Stomach (tissue), 9 donors: ENCODE data around the gene TMED9. TPM values are rescaled to one million over a fixed set of nuclear protein-coding genes. Genes with fewer than 3 reads are reported as not detected.

ENCODE experiments used
- DNase-seq, 2 donors: peaks; one replicate each; pipeline versions ENCODE4 v3.0.0 to v3.0.0-alpha.2; 2013 to 2019
- H3K27ac ChIP-seq, 5 donors: fragments of 200-600 bp in 4 of 5; sonication (generic) in 4 of 5; one replicate each; pipeline ENCODE4 v1.5.1; 2013 to 2019; ENCODE audit warnings: mild to moderate bottlenecking in 1 of 5, moderate library complexity in 1 of 5
- H3K27me3 ChIP-seq, 3 donors: fragments of 200-600 bp; sonication (generic); one replicate each; pipeline ENCODE4 v1.5.1; 2017 to 2019; ENCODE audit warnings: mixed run types in 1 of 3
- H3K36me3 ChIP-seq, 4 donors: fragments of 200-600 bp; sonication (generic); 1 replicate in 3 of 4; 2 replicates in 1 of 4; pipeline ENCODE4 v1.5.1; 2016 to 2019
- H3K4me1 ChIP-seq, 4 donors: fragments of 200-600 bp; sonication (generic); one replicate each; pipeline ENCODE4 v1.5.1; 2016 to 2019
- H3K4me3 ChIP-seq, 4 donors: fragments of 200-600 bp; sonication (generic) in 3 of 4; one replicate each; pipeline ENCODE4 v1.5.1; 2016 to 2019; ENCODE audit warnings: mild to moderate bottlenecking in 1 of 4
- H3K9me3 ChIP-seq, 4 donors: fragments of 200-600 bp; sonication (generic); one replicate each; pipeline ENCODE4 v1.5.1; 2016 to 2019
- EP300 ChIP-seq: sonication (generic); formaldehyde crosslinking; IDR thresholded peaks from one replicate; pipeline ENCODE4 v1.6.1; 2017; ENCODE audit warnings: antibody characterized with exemption
- POLR2A ChIP-seq, 4 donors: fragments of 450-650 bp; IDR thresholded peaks; one replicate each; pipeline ENCODE4 v1.6.1; 2016; ENCODE audit warnings: antibody characterized with exemption in 4 of 4, control low read depth in 2 of 4, mild to moderate bottlenecking in 1 of 4, moderate library complexity in 1 of 4
- POLR2AphosphoS5 ChIP-seq, 3 donors: sonication (generic); formaldehyde crosslinking; IDR thresholded peaks; one replicate each; pipeline ENCODE4 v1.6.1; 2016; ENCODE audit warnings: antibody characterized with exemption in 3 of 3
- WGBS, 5 donors: extraction: QIAGEN DNeasy Blood & Tissue Kit in 3 of 5; methylation state at CpG; one replicate each; pipeline versions ENCODE4 v1.1.5 to v1.1.7; 2013 to 2018; 5-methylcytosine and 5-hydroxymethylcytosine counted together
- intact Hi-C: fragments of 100-400 bp; cut with DNase I; formaldehyde crosslinking; loops from one replicate; pipeline ENCODE4 v1.15.1; 2023; ENCODE audit warnings: low total_unique reads
- polyA plus RNA-seq, 3 donors: library from polyadenylated mRNA; stranded (reverse); fragments of 200-250 nt; gene quantifications; one replicate each; pipeline ENCODE4 v1.2.3, GENCODE V29; 2013
- total RNA-seq, 5 donors: library from RNA; depleted of rRNA; stranded (reverse); fragments of >200 nt; gene quantifications; one replicate each; pipeline versions ENCODE4 v1.1.0 to v1.2.3, GENCODE V29; 2014 to 2016
- TF ChIP-seq, protein P1 (sequence below), 7 experiments: fragments of 450-650 bp in 4 of 7; fragments of 200-600 bp in 3 of 7; sonication (generic) in 3 of 7; IDR thresholded peaks; one replicate each; pipeline ENCODE4 v1.5.1; 2016 to 2019; ENCODE audit warnings: antibody characterized with exemption in 7 of 7, control low read depth in 2 of 7, mild to moderate bottlenecking in 1 of 7
- donor health status: healthy with polysubstance abuse.
- donor health status: Bipolar disorder and iron deficiency.
- donor health status: healthy.

The TMED9 gene
- total and polyA plus RNA-seq, 8 donors, result 9.3 to 115 (median 86.5) TPM

DNA sequence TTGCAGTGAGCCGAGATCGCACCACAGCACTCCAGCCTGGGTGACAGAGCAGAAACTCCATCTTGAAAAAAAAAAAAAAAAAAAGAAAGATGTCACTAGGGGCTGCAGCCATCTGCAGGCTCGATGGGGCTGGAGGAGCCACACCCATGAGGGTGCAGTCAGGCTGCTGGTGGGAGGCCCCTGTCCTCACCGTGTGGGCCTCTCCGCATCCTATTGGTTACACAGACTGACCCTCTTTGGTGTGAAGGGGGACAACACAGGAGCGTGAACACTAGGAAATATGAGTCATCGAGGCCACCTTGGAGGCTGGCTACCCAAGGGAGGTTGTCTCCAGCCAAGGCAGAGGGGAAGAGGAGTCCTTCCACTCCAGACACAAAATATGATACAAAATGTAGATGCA lies 23.7 kb upstream of the TMED9 start:
- intact Hi-C loops, result no loop called here
- H3K27ac ChIP-seq, result no peak overlapping the region
- H3K4me1 ChIP-seq, result no peaks in the 10 kb centered on the region
- DNase-seq, result no peak
- H3K9me3 ChIP-seq, result no peaks in the 10 kb centered on the region
- 61 to 74% (median 73%) methylated on average over 7 of the region's 7 CpGs for WGBS, 5 donors
- TF ChIP-seq POLR2A (IDR thresholded peaks at IDR 0.05) (no peak), EP300 (no peak), POLR2AphosphoS5 (IDR thresholded peaks at IDR 0.05) (no peak)
- TF ChIP-seq, protein P1, sequence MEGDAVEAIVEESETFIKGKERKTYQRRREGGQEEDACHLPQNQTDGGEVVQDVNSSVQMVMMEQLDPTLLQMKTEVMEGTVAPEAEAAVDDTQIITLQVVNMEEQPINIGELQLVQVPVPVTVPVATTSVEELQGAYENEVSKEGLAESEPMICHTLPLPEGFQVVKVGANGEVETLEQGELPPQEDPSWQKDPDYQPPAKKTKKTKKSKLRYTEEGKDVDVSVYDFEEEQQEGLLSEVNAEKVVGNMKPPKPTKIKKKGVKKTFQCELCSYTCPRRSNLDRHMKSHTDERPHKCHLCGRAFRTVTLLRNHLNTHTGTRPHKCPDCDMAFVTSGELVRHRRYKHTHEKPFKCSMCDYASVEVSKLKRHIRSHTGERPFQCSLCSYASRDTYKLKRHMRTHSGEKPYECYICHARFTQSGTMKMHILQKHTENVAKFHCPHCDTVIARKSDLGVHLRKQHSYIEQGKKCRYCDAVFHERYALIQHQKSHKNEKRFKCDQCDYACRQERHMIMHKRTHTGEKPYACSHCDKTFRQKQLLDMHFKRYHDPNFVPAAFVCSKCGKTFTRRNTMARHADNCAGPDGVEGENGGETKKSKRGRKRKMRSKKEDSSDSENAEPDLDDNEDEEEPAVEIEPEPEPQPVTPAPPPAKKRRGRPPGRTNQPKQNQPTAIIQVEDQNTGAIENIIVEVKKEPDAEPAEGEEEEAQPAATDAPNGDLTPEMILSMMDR (IDR thresholded peaks at IDR 0.05), result no peak
- no peaks in the 10 kb centered on the region for H3K36me3 ChIP-seq
- H3K27me3 ChIP-seq, result peaks cover 0 to 13% (median 0%) of the 10 kb centered on the region in 3 donors
- no peak overlapping the region for H3K4me3 ChIP-seq

DNA sequence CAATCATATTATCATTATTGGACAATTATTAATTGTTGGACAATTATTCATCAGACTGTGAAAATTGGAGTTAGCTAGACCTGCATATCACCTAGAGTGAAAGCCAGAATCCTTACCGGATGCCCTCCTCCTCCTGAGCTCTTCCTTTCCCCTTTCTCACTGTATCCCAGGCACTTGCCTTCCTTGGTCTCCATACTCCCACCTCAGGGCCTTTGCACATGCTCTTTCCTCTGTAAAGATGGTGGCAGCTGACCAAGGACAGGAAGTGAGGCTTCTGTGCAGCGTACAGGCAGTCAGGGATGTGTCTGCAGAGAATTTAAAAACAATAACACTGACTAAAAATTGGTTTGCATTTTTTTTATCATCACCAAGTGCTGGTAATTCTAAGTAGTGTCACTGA lies 22.1 kb upstream of the TMED9 start:
- 73 to 85% (median 80%) methylated on average over 2 of the region's 2 CpGs for WGBS, 5 donors
- TF ChIP-seq, protein P1 (IDR thresholded peaks at IDR 0.05), result no peak
- no peak for TF ChIP-seq POLR2AphosphoS5 (IDR thresholded peaks at IDR 0.05)
- no peak for TF ChIP-seq POLR2A (IDR thresholded peaks at IDR 0.05)
- TF ChIP-seq EP300, result no peak

DNA sequence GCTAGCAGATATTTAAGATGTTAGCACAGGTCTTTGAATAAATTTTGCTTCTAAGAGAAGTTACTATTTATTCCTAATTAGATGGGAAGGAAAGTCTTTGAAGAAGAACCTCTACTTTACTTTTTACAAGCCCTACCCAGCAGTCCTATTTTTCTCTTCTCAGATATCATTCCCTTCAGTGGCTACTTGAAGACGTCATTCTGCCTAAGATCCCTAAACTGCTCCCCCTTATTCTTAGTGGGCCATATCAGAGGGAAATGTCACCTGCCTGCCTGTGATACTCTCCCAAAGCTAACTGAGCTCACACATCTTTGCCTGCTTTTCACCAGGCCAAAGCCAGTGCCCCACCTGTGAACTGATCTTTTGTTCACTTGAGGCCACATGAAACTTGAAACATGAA lies 16.5 kb upstream of the TMED9 start:
- H3K27ac ChIP-seq, result no peak overlapping the region

More for the DNA sequence above, 22.1 kb upstream of the TMED9 start:
- Histone ChIP-seq H3K27me3 (peaks cover 0 to 13% (median 0%) of the 10 kb centered on the region in 3 donors), H3K27ac (no peak overlapping the region), H3K36me3 (no peaks in the 10 kb centered on the region), H3K9me3 (no peaks in the 10 kb centered on the region), H3K4me3 (no peak overlapping the region), H3K4me1 (no peaks in the 10 kb centered on the region)
- intact Hi-C loops, result no loop called here
- DNase-seq, result no peak

DNA sequence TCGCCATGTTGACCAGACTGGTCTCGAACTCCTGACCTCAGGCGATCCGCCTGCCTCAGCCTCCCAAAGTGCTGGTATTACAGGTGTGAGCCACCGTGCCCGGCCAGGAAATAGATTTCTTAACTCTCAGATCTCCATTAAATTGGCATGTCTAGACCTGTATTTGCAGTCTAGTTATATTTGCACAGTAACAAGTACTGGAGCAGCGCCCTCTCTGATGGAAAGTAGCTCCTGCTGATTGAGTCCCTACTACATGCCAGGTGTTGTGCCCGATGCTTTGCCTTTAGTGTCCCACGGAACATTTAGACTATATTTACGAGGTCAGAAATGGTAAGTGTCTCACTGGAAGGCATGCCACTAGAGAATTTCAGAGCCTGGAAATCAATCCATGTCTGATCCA lies 15.8 kb upstream of the TMED9 start:
- no peak for DNase-seq
- no peaks in the 10 kb centered on the region for H3K36me3 ChIP-seq
- no peaks in the 10 kb centered on the region for H3K4me1 ChIP-seq
- 65 to 90% (median 87%) methylated on average over 10 of the region's 10 CpGs for WGBS, 5 donors
- intact Hi-C loops, result no loop called here
- H3K27me3 ChIP-seq, result no peaks in the 10 kb centered on the region
- no peak overlapping the region for H3K27ac ChIP-seq
- TF ChIP-seq POLR2A (IDR thresholded peaks at IDR 0.05) (no peak), POLR2AphosphoS5 (IDR thresholded peaks at IDR 0.05) (no peak), EP300 (no peak)
- TF ChIP-seq, protein P1 (IDR thresholded peaks at IDR 0.05), result no peak
- no peak overlapping the region for H3K4me3 ChIP-seq
- no peaks in the 10 kb centered on the region for H3K9me3 ChIP-seq

More for the DNA sequence above, 16.5 kb upstream of the TMED9 start:
- 11 to 44% (median 39%) methylated on average over 1 of the region's 1 CpG for whole genome bisulfite sequencing, 5 donors
- Histone ChIP-seq H3K4me3 (no peak overlapping the region), H3K36me3 (no peaks in the 10 kb centered on the region), H3K4me1 (no peaks in the 10 kb centered on the region), H3K9me3 (no peaks in the 10 kb centered on the region), H3K27me3 (no peaks in the 10 kb centered on the region)
- no peak for DNase-seq
- no peak for TF ChIP-seq EP300
- TF ChIP-seq POLR2AphosphoS5 (IDR thresholded peaks at IDR 0.05), result no peak
- TF ChIP-seq, protein P1 (IDR thresholded peaks at IDR 0.05), result no peak
- no peak for TF ChIP-seq POLR2A (IDR thresholded peaks at IDR 0.05)
- intact Hi-C loops, result no loop called here
